GM18873 (cell line): Measurements from ENCODE around the gene C2CD4C.
"Not testable (repeated sequence)": the region's sequence is repeated elsewhere in the genome, so short reads cannot be mapped to it uniquely, and the experiment has no call there.

Experiments used
- ATAC-seq: cut with Tn5 transposase; IDR thresholded peaks from one replicate; pipeline ENCODE4 v1.9.1; 2021; ENCODE audit warnings: mild to moderate bottlenecking, moderate library complexity, moderate number of reproducible peaks; ENCODE audit not compliant: unreplicated experiment, low FRiP score

The C2CD4C gene

GRCh38 chr19:418761-419671 lies 10.1 kb upstream of the C2CD4C start:
- no peak for ATAC-seq

GRCh38 chr19:416416-416815 lies 7.5 kb upstream of the C2CD4C start:
- ATAC-seq, result no peak

- no peak for ATAC-seq
Measured at GRCh38 chr19:415292-415691, 6.3 kb upstream of the C2CD4C start.

DNA sequence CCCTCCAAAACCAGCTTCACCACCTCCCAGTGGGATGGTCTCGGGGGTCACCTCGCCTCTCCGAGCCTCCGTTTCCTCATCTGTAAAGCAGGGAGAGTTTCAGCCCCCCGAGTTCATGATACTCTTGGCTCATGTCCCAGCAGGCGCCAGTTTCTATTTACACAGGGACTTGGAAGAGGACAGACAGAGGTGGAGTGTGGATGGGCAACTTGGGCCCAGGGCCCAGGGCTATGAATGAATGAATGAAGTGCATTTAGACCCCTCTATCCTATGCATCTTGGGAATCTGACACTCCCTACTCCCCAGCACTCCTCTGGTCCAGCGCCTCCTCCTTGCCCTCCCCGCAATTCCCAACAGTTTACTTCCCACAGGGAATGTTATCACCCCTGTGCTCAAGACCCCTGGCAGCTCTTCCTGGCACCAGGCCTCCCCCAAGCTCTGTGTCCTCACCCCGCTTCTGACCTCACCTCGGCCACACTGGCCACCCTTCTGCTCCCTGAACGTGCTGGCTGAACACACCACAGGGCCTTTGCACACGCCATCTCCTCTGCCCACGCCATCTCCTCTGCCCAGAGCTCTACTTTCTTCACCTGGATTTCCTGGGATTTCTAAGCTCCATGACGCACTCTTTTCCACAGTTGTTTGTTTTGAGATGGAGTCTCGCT lies 4.9 kb upstream of the C2CD4C start:
- no peak for ATAC-seq

- ATAC-seq, result no peak
Measured at GRCh38 chr19:412356-413355, 3.7 kb upstream of the C2CD4C start.

DNA sequence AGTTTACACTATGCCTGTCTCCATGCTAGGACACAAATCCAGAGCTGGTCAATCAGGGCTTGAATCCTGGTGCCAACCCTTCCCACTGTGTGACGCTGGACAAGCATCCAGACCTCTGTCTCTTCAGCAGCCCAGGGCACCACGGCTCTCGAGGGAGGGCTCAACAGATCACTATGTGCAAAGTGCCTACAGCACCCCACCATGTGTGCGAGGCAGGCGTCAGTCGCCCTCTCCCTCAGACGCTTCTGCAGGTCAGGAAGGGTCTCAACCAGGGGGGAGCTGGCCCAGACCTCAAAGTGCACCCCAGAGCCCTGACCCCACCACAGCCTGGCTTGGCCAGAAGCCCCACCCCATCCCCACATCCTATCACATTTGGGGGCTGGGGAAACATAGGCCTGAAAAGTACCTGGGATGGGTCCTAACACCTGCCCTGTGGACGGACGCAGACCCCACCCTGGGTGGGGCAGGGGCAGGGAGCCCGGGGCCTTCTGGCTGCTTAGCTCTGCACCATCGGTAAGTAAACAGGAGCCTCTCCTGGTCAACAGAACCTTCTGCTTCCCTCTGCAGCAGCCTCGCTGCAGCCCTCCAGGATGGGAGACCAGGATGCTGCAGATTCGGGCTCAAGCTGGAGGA lies 2.9 kb upstream of the C2CD4C start:
- ATAC-seq, result no peak

DNA sequence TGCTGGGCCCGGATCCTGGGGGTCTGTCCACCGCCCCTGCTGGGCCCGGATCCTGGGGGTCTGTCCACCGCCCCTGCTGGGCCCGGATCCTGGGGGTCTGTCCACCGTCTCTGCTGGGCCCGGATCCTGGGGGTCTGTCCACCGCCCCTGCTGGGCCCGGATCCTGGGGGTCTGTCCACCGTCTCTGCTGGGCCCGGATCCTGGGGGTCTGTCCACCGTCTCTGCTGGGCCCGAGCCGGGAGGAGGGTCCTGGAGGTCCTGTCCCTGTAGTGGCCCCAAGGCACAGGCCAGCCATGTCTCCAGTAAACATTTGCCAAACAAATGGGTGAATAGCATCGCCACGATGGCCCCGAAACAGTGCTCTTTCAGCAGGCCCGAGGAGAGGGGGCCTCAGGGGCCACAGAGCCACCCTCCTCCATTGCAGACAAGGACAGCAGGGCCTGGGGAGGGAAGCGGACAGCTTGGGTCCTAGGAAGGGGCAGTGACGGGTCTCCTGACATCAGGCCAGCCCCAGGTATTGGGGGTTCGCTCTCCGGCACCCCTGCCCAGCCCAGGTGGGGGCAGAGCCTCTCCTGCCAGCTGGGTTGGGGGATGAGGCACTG lies 2.3 kb upstream of the C2CD4C start:
- not testable (repeated sequence) for ATAC-seq

- ATAC-seq, result no peak
Measured at GRCh38 chr19:410243-410781, 1.4 kb upstream of the C2CD4C start.

DNA sequence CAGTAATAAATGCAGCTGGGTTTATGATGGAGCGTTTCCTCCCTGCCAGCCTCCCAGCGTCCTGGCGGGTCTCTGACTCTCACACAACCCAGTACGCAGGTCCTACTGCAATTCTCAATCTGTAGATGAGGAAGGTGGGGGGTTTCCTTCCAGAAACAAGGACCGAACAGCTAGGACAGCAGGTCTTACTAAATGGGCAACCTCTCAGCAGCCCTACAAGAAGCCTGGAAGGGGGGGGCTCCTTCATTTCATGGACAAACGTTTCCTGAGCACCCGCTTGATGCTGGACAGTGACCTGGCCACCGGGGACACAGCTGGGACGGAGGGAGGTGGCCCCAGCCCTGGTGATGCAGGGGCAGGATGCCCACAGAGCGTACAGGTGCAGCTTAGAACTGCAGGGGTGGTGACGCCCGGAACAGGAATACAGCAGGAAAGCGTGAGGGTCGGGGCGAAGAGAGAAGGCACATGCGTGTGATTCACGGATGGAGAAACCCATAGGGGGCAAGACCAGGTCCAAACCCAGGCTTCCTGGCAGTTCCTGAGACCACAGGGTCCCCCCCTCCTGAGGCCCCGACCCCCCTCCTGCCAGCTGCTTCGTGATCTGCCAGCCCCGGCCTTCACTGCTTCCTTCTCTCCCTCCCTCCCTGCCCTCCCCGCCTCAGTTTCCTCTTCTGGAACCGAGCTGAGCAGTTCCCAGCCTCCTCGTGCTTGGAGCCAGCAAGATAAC lies 732 bp upstream of the C2CD4C start:
- ATAC-seq, result no peak

GRCh38 chr19:408441-408901 lies 476 bp downstream of the C2CD4C start:
- no peak for ATAC-seq

GRCh38 chr19:407511-408440 lies 1.2 kb downstream of the C2CD4C start:
- no peak for ATAC-seq

GRCh38 chr19:406971-407510 lies 1.9 kb downstream of the C2CD4C start:
- ATAC-seq, result no peak

GRCh38 chr19:406135-406781 lies 2.7 kb downstream of the C2CD4C start:
- no peak for ATAC-seq

DNA sequence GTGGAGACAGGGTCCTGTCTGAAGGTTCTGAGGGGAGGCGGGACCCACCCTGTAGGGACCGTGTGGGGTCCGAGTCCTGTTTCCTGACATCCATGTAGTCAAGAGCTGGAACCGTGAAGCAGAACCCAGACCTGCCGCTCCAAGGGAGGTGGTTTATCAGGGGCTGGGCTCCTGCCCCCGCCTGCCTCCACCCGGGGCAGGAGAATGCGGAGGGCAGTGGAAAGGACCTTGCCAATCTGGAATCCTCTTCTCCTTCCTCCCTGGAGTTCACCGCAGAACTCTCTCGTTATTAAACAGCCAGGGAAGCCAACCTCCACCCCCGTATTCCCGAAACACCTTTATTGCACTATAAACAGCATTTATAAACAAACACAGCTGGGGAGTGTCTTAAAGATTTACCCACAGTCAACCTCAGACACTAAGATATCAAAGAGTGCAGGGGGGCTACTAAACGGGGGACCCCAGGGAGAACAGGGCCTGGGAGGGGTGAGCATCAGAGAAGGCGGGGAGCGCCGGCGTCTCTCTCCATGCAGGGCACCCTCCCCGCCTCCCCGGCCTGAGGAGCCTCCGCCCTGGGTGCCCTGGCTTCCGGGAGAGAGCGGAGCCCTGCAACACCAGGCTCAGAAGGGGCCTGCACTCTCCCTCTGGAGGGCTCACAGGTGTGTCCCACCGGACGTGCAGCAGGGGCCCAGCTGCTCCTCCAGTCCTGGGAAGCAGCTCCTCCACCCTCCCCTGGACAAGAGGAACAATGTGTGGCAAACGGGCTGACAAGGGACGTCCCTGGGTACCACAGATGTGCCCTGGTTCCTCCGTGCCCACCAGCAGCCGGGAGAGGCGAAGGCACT lies 3.6 kb downstream of the C2CD4C start:
- ATAC-seq, result no peak

DNA sequence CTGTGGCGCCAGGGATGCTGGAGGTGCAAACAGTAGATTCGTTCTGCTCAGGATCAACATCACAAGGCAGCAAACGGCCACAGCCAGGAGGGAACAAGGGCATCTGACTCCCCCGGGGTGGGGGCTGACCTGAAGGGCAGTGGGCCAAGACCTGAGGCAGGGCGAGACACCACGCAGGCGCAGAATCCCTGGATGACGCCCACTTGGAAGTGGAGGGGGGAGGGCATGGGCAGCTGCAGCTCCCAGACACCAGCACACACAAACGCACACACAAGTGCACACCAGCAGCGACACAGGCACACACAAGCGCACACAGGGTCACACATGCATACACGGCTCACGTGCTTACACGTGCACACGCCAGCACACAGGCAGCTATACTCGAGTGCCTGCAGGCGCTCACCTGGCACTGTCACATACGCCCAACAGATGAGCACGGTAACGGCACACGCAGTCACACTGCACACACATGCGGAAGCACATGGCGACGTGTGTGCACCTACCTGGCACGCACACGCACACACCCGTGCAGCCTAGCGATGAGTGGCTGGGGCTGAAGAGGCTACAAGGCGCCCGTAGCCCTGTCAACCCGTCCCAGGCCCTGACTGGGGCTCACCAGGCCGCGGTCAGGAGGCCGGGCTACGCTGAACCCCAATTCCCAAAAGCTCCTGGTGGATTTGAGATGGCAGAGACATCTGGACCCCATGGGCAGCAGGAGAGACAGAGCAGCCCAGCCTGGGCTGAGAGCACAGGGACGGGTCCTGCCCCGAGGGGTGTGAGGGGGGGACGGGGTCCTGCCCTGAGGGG lies 5.5 kb downstream of the C2CD4C start:
- ATAC-seq, result no peak
